SH-SY5Y (cell line): ENCODE data around the gene KIFAP3.

Experiments used
- GATA2 ChIP-seq: IDR thresholded peaks from 2 replicates; pipeline ENCODE4 v1.6.1; 2011; ENCODE audit warnings: mild to moderate bottlenecking, low read depth, low read length
- GATA3 ChIP-seq: IDR thresholded peaks from 2 replicates; pipeline ENCODE4 v1.6.1; 2011; ENCODE audit warnings: low read depth, mild to moderate bottlenecking, low read length, moderate library complexity

DNA sequence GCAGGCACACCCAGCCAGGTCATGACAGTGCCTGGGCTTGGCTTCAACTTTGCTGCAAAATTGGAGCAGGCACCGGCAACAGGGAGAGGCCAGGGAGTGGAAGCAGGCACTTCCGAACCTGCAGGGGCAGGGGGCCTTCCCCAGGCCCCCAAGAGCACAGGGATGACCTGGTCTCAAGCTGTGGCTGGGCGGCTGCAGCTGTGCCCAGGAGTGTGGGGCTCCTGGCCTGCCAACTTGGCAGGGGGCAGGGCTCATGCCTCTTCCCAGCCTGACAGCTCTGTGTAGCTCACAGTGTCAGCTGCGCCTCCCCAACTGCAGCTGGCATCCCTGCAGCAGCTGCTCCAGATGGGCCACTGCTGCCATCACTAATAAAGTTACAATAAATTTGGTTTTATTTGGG lies 129.3 kb downstream of the KIFAP3 start:
- TF ChIP-seq GATA2 (no peak), GATA3 (no peak)
